Activated T-cell treated with anti-CD3 and anti-CD28 coated beads for 48 hours (primary cell): ENCODE measurements around the gene LRP1B.

Experiments
- DNase-seq: peaks from one replicate; pipeline ENCODE4 v3.0.0-alpha.2; 2020; ENCODE audit warnings: low read depth

Gene LRP1B

DNA sequence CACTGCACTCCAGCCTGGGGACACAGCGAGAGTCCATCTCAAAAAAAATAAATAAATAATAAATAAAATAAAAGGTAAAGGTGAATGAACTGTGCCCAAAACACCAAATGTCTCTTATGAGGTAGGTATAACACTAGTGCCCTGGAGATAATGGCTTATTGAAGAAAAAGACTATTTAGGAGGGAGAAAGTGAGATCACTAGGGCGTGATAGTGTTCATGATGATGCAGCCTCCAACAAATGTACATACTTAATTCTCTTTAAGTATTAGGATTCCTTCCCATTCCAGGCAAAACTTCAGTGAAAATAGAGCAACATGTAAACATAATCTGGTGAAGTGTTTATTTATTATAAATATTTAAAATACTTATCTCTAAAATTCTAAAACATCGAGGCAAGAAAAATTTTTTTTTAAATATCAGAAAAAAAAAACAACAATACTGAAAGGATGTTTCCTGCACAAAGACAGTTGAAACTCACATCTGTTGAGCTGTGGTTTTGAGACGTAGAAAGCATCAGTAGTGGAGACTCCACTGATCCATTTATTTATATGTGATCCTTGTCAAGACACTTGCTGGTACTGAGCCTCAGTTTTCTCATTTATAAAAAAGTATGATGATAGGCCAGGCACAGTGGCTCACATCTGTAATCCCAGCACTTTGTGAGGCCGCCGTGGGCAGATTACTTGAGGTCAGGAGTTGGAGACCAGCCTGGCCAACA is 183.3 kb downstream of the LRP1B start:
- DNase-seq = no peak

GRCh38 chr2:141946016-141946415 is 184.8 kb downstream of the LRP1B start:
- DNase-seq = no peak

- no peak for DNase-seq
Measured at GRCh38 chr2:141943918-141944317, 186.9 kb downstream of the LRP1B start.

GRCh38 chr2:141942006-141942789 is 188.6 kb downstream of the LRP1B start:
- DNase-seq = no peak

- no peak for DNase-seq
Measured at GRCh38 chr2:141941210-141941714, 189.6 kb downstream of the LRP1B start.

- no peak for DNase-seq
Measured at GRCh38 chr2:141940709-141941108, 190.1 kb downstream of the LRP1B start.

GRCh38 chr2:141933226-141933625 is 197.6 kb downstream of the LRP1B start:
- DNase-seq = no peak

DNA sequence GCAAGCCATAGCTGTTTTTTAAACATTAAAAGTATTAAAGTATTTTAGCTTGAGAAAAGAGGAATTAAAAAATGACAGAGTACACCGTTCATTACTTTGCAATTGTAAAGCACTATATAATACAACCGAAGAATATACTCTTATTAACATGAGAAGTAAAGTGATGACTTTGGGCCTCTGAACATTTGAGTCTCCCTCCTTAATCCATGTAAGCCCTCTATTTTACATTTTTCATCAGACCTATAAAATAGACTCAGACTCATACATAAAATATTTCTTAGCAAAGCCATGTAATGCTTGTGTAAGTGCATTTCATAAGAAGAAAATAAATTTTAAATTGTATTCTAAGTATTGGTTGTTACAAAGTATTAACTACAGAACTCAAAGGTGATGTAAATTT is 198.6 kb downstream of the LRP1B start:
- no peak for DNase-seq

DNA sequence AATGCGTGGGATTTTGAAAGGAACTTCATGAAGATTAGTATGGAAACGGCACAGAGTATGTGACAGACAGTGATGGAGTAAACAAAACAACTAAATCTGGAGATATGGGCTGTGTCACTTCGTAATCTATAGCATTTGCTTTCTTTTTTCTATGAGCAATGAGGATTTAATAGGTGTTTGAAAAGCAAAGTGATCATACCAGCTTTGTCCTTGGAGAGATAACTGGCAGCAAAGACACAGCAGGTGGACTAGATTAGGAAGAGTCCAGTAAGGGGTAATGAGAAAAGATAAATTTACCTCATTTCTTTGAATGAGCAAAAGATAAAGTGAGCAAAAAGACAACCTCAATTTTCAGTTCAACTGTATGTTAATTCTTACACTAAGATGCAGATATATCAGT is 199.0 kb downstream of the LRP1B start:
- no peak for DNase-seq

DNA sequence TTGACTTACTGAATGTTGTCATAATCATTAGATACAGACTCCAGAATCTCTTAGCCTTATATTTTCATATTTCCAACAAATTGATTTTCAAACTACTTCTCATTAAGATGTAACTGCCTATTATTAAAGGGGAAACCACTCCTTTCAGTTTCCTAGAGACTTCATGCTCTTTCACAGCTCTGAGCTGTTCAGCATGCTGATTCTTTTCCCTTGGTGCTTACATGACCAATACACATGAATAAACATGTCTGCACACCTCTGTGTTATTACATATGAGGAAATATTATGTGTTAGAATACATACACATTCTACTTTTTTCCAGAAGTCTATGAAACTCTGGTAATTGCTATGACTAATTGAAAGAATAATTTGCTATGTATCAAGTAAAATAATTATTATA is 200.0 kb downstream of the LRP1B start:
- no peak for DNase-seq

DNA sequence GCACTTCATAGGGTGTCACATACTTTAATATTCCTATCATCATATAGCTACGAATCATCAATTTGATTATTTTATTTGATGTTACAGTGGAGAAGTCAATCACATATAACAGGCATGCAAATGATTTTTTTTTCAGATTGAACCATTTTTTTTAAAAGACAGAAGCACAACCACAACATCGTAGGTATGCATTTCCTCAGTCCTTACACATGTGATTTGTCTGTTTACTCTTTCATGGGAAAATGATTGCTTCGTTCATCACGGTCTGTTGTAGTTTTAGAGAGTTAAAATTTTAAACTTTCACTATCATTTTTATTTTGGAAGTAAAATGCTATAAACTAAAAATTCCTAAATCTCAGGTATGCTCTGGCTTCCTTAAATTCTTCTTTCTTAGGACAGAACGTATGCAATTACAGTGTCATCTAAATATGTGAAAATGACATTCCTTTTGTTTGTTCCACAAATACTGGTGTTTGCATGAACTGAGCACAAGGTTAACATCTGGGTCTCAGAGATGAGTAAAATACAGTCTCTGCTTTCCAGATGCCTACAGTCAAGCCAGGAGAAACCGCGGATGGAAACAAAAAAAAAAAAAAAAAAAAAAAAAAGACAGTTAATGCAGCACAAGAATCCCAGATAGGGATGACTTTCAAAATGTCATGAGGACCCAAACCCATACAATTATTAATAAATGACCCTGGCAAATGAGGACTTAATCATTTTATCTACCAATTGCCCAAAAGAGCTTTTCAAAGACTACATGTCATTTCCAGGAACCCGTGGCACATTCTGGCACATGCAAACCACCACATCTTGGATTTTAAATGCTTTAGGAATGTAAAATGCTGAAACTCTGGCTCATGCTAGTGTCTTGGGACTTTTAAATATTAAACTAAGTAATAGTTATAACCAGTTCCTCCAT is 201.2 kb downstream of the LRP1B start:
- no peak for DNase-seq

DNA sequence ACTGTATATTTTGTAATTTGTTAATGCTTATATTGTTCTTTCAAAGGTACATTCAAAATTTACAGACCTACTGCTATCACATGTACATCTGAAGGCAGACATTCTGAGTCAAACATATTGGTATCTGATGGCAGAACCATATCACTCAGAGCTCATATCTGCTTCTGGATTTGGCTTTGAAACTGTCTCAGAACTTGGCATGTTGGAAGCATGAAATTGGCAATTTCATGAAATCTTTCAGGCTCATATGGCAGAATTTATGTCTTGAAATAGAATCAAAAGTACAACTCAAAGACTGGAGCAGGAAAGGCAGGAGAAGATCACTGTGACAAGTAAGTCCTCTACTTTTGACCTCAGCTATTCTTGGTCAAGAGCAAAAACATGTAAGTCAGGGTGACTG is 202.3 kb downstream of the LRP1B start:
- no peak for DNase-seq

DNA sequence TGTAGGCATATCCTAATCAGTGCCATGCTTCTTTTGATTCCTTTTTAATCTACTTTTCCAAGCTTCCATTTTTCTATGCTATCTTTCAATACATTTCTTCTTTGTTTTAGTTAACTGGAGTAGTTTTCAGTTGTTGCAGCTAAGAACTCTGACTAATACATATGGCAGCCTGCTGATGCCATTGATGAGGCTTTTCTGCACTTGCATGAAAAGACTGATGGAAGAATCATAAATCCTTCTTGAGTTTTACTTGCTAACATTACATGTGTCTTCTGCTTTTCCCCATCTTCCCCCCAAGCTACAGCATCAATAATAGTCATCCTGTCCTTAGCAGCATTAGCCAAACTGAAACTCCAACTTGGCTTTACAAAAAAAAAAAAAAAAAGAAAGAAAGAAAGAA is 203.3 kb downstream of the LRP1B start:
- no peak for DNase-seq

DNA sequence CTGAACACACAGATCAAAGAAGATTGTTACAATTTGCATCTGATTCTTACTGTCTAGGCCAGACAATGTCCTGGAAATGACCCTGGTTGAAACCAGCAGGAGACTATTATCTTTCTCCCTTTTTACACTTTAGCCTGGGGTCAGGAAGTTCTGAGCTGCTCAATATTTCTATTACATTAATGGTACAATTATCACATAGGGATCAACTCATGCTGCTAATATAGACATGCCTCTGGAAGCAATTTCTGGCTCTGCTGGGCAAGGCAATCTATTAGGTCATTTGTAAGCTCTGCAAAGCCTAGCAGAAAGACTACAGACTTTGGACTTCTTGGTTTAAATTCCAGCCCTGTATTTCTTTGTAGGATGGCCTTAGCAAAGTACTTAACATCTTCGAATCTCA is 205.3 kb downstream of the LRP1B start:
- no peak for DNase-seq

DNA sequence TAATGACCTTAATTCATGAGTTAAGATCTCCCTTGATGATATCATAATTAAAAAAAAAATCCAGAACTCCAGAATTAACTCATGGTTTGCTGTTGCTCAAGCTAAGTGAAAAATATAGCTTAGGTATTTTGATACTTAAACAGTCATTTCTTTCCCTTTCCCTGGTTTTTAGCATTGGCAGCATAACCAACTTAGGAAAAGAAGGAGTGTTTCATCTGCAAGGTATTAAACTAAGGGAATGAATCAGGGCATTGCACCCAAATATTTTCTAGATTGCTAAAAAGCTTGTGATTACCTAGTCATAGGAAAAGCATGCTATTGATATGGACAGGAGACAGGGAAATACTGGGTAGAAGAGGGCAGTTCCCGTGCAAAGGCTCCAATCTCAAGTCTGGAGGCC is 207.2 kb downstream of the LRP1B start:
- no peak for DNase-seq

DNA sequence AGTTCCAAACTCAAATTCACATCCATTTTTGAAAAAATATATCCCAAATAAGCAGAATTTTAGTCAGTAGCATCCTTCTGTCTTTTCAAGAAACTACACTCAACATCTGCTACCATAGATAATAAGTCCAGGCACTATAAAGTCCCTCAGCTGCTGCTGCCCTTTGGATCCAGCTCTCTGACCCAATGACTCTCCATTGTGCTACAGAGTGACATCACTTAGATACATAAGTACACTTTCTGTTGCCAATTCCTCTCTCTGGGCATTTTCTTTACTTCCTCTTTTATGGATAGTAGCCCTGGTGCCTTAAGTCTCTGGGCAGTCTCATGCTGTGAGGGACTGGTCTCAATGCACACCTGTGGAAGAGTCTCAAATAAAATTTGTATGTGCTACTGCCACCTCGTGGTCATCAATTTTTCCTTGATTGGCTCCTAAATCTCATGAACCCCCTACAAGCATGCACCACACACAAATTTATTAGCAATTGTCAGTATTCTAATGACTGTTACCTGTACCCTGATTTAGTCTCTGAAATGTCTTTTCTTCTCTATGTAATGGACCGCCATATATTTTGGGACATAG is 219.2 kb downstream of the LRP1B start:
- no peak for DNase-seq

- DNase-seq = no peak
Measured at GRCh38 chr2:141906678-141907077, 224.1 kb downstream of the LRP1B start.

- no peak for DNase-seq
Measured at GRCh38 chr2:141900826-141901225, 230.0 kb downstream of the LRP1B start.

GRCh38 chr2:141899740-141900139 is 231.1 kb downstream of the LRP1B start:
- DNase-seq = no peak

- DNase-seq = no peak
Measured at GRCh38 chr2:141889788-141890187, 241.0 kb downstream of the LRP1B start.

GRCh38 chr2:141888987-141889555 is 241.7 kb downstream of the LRP1B start:
- no peak for DNase-seq

DNA sequence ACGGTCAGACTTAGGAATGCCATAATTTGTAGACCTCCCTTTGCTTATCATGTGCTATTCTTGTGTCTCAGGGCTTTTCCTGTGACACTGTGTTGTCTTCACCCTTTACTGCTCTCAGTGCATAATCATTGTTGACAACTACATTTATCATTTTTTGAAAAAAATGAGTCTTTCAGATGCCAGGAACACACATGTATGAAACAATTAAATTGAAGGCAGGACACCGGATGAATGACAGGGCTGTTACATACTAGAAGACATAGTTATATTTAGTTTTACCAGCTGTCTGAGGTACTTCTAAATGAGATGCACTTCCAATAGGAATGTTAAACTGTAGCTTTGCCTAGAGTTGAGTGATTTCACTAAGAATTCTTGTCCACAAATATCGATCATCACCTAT is 243.5 kb downstream of the LRP1B start:
- DNase-seq = no peak
